ENCODE measurements around the gene TTC1. TPM values are rescaled to one million over a fixed set of nuclear protein-coding genes. Genes with fewer than 3 reads are reported as not detected.

Gene TTC1
- total and polyA plus RNA-seq, 2 of the 8 experiments (the other 6 are each of a cell fraction or from before 2014, with no cell fraction given), result 25.1 to 63.9 TPM

- Histone ChIP-seq H3K4me3 (ENCODE audit: extremely low read depth in 1 of 4, insufficient read depth in 2 of 4, low read depth in 3 of 4, low read length in 4 of 4) (no peak overlapping the region), H3K4me1 (replicated peaks in 1 of 4; ENCODE audit: control insufficient read depth in 3 of 4, insufficient read depth in 4 of 4, low read length in 3 of 4) (peaks cover 0 to 11% (median 5%) of the 10 kb centered on the region in 4 experiments; a peak in 4 of 7 replicates), H2BK12ac (ENCODE audit: low read depth, low read length) (no peak overlapping the region), H2BK120ac (replicated peaks; ENCODE audit: low read depth, low read length) (no peak overlapping the region), H3K79me2 (ENCODE audit: control insufficient read depth in 1 of 2, insufficient read depth in 2 of 2, low read length in 2 of 2) (no peaks in the 10 kb centered on the region), H3K14ac (ENCODE audit: insufficient read length) (no peak overlapping the region), H3K4ac (replicated peaks; ENCODE audit: insufficient read length, low read depth, low read length) (no peak overlapping the region), H3K4me2 (ENCODE audit: insufficient read depth in 1 of 2, low read depth in 2 of 2, low read length in 2 of 2) (peak overlapping the region in 1 of 2 experiments; percentile 14; a peak in 1 of 4 replicates), H2BK20ac (ENCODE audit: low read length) (no peak overlapping the region), H3K56ac (replicated peaks; ENCODE audit: insufficient read length, low read depth, low read length) (no peak overlapping the region), H3K79me1 (ENCODE audit: low read depth, low read length) (no peaks in the 10 kb centered on the region; the same call in 1 of the 2 replicates), H3K9me3 (ENCODE audit: insufficient read depth in 2 of 2, low read depth in 1 of 2, low read length in 1 of 2) (no peaks in the 10 kb centered on the region), H3K9ac (replicated peaks in 1 of 4; ENCODE audit: extremely low read depth in 1 of 4, low read depth in 3 of 4, low read length in 3 of 4) (no peak overlapping the region), H4K5ac (ENCODE audit: insufficient read length, low read depth, low read length) (no peak overlapping the region), H3K18ac (ENCODE audit: extremely low read depth, low read length) (no peak overlapping the region), H4K20me1 (replicated peaks in 1 of 2; ENCODE audit: control insufficient read depth in 1 of 2, insufficient read depth in 2 of 2, low read length in 2 of 2) (no peaks in the 10 kb centered on the region), H3K27ac (ENCODE audit: low read depth, low read length) (no peak overlapping the region), H3K23ac (ENCODE audit: insufficient read length) (no peak overlapping the region), H2BK5ac (ENCODE audit: low read depth, low read length) (no peak overlapping the region), H2AK5ac (ENCODE audit: low read depth, low read length) (no peak overlapping the region), H4K8ac (ENCODE audit: extremely low read depth, insufficient read depth, low read length) (no peak overlapping the region; the same call in 1 of the 2 replicates), H3K23me2 (ENCODE audit: low read depth, low read length) (no peaks in the 10 kb centered on the region), H2AFZ (ENCODE audit: low read length) (no peak overlapping the region), H3K36me3 (ENCODE audit: control insufficient read depth in 2 of 4, insufficient read depth in 4 of 4, low read length in 3 of 4) (peaks cover 0 to 35% (median 9%) of the 10 kb centered on the region in 4 experiments; a peak in 4 of 8 replicates), H2BK15ac (ENCODE audit: low read length) (no peak overlapping the region), H3K27me3 (replicated peaks in 1 of 4; ENCODE audit: control insufficient read depth in 3 of 4, extremely low read depth in 1 of 4, insufficient read depth in 3 of 4, low read length in 3 of 4) (no peaks in the 10 kb centered on the region), H4K91ac (replicated peaks; ENCODE audit: insufficient read length, low read length) (no peak overlapping the region)
- FAIRE-seq, result no peak
- 56% methylated on average over 2 of the region's 3 CpGs; no CpG with 5 or more reads in 1 of the 2 experiments for WGBS, 2 experiments (ENCODE audit: extremely low coverage in 1 of 2, insufficient coverage in 1 of 2, insufficient read length in 1 of 2, insufficient replicate concordance in 2 of 2, low coverage in 1 of 2, low lambda C conversion rate in 2 of 2, missing lambda C conversion rate in 1 of 2)
- CTCF ChIA-PET (ENCODE audit: partially characterized antibody), result interaction anchor here (1.0 to 1.6 kb wide), 5 partner anchors 8 to 308 kb away, joined by 3 to 6 read pairs (median 3); no protein-coding TSS in a partner anchor
- TF ChIP-seq TAF1 (IDR thresholded peaks at IDR 0.05; ENCODE audit: low read depth, low read length), result no peak
- peak; percentile 5 to 12; a peak in 1 of 4 replicates for TF ChIP-seq RAD21 (IDR thresholded peaks at IDR 0.05 in 1 of 2, conservative IDR thresholded peaks at IDR 0.05 in 1 of 2; ENCODE audit: low read depth in 2 of 2, low read length in 2 of 2)
- POLR2A ChIA-PET (ENCODE audit: partially characterized antibody), result interaction anchor here (0.8 to 1.4 kb wide), 5 partner anchors 9 to 104 kb away, joined by 3 to 5 read pairs (median 4); no protein-coding TSS in a partner anchor
- peak in 1 of 2 experiments; percentile 64 for DNase-seq (ENCODE audit: low read depth in 1 of 2, low spot score in 2 of 2)
These were observed 52.8 kb downstream of the TTC1 start for GRCh38 chr5:160061770-160062169.

All from H1 (cell line).